Raji (cell line): ENCODE data around the gene EFNB3.

Source experiments
- POLR2A ChIP-seq: IDR thresholded peaks from 2 replicates; pipeline ENCODE4 v1.6.1; 2011; ENCODE audit warnings: low read depth, low read length, control low read depth; ENCODE audit not compliant: insufficient read depth

EFNB3 gene

GRCh38 chr17:7721612-7722011 lies 16.6 kb downstream of the EFNB3 start:
- TF ChIP-seq POLR2A: no peak

- TF ChIP-seq POLR2A: no peak
These were observed 22.9 kb downstream of the EFNB3 start for GRCh38 chr17:7727886-7728285.

- TF ChIP-seq POLR2A: no peak
These were observed 24.8 kb downstream of the EFNB3 start for GRCh38 chr17:7729816-7730215.

GRCh38 chr17:7732981-7733539 lies 28.1 kb downstream of the EFNB3 start:
- TF ChIP-seq POLR2A: no peak

- TF ChIP-seq POLR2A: no peak
These were observed 32.6 kb downstream of the EFNB3 start for GRCh38 chr17:7737601-7738000.

GRCh38 chr17:7739746-7740145 lies 34.7 kb downstream of the EFNB3 start:
- TF ChIP-seq POLR2A: no peak

- no peak for TF ChIP-seq POLR2A
These were observed 35.5 kb downstream of the EFNB3 start for GRCh38 chr17:7740481-7741001.

GRCh38 chr17:7742729-7743128 lies 37.7 kb downstream of the EFNB3 start:
- no peak for TF ChIP-seq POLR2A

- TF ChIP-seq POLR2A: no peak
These were observed 39.4 kb downstream of the EFNB3 start for GRCh38 chr17:7744416-7744815.

- no peak for TF ChIP-seq POLR2A
These were observed 40.9 kb downstream of the EFNB3 start for GRCh38 chr17:7745748-7746470.

GRCh38 chr17:7747635-7748071 lies 42.7 kb downstream of the EFNB3 start:
- no peak for TF ChIP-seq POLR2A

- no peak for TF ChIP-seq POLR2A
These were observed 43.2 kb downstream of the EFNB3 start for GRCh38 chr17:7748076-7748775.

GRCh38 chr17:7750321-7750821 lies 45.4 kb downstream of the EFNB3 start:
- no peak for TF ChIP-seq POLR2A

- TF ChIP-seq POLR2A: no peak
These were observed 49.7 kb downstream of the EFNB3 start for GRCh38 chr17:7754656-7755055.

GRCh38 chr17:7755095-7755890 lies 50.3 kb downstream of the EFNB3 start:
- no peak for TF ChIP-seq POLR2A

- no peak for TF ChIP-seq POLR2A
These were observed 52.0 kb downstream of the EFNB3 start for GRCh38 chr17:7756968-7757367.
